ENCODE measurements around the gene MAPK11.
A peak's percentile ranks its signal among the peaks of the same experiment; 100 is the strongest.

The MAPK11 gene

GRCh38 chr22:50260434-50260800 is 9.8 kb downstream of the MAPK11 start:
- DNase-seq (ENCODE audit: low read depth), result no peak

GRCh38 chr22:50259302-50259701 is 10.9 kb downstream of the MAPK11 start:
- no peak for DNase-seq (ENCODE audit: low read depth)

- no peak for DNase-seq (ENCODE audit: low read depth)
Observed at GRCh38 chr22:50258361-50259292, 11.6 kb downstream of the MAPK11 start.

- DNase-seq (ENCODE audit: low read depth), result no peak
Observed at GRCh38 chr22:50257451-50258360, 12.5 kb downstream of the MAPK11 start.

- DNase-seq (ENCODE audit: low read depth), result no peak
Observed at GRCh38 chr22:50257041-50257440, 13.1 kb downstream of the MAPK11 start.

GRCh38 chr22:50256258-50256862 is 13.8 kb downstream of the MAPK11 start:
- no peak for DNase-seq (ENCODE audit: low read depth)

- no peak for DNase-seq (ENCODE audit: low read depth)
Observed at GRCh38 chr22:50255607-50256006, 14.6 kb downstream of the MAPK11 start.

- no peak for DNase-seq (ENCODE audit: low read depth)
Observed at GRCh38 chr22:50255099-50255498, 15.1 kb downstream of the MAPK11 start.

- DNase-seq (ENCODE audit: low read depth), result no peak
Observed at GRCh38 chr22:50253941-50254340, 16.2 kb downstream of the MAPK11 start.

- DNase-seq (ENCODE audit: low read depth), result no peak
Observed at GRCh38 chr22:50253046-50253915, 16.9 kb downstream of the MAPK11 start.

- no peak for DNase-seq (ENCODE audit: low read depth)
Observed at GRCh38 chr22:50252082-50253045, 17.8 kb downstream of the MAPK11 start.

- no peak for DNase-seq (ENCODE audit: low read depth)
Observed at GRCh38 chr22:50251477-50252081, 18.6 kb downstream of the MAPK11 start.

GRCh38 chr22:50250555-50251476 is 19.4 kb downstream of the MAPK11 start, which contains the start of gene HDAC10:
Gene HDAC10 (minus strand): TSS chr22:50251265. CDS start chr22:50251032, 233 bp downstream.
- peak; percentile 48 for DNase-seq (ENCODE audit: low read depth)

GRCh38 chr22:50250249-50250554 is 20.0 kb downstream of the MAPK11 start:
- no peak for DNase-seq (ENCODE audit: low read depth)

- no peak for DNase-seq (ENCODE audit: low read depth)
Observed at GRCh38 chr22:50249341-50250248, 20.6 kb downstream of the MAPK11 start.

- no peak for DNase-seq (ENCODE audit: low read depth)
Observed at GRCh38 chr22:50248196-50249081, 21.7 kb downstream of the MAPK11 start.

- DNase-seq (ENCODE audit: low read depth), result no peak
Observed at GRCh38 chr22:50247748-50248147, 22.4 kb downstream of the MAPK11 start.
